HepG2 (cell line): ENCODE measurements around the gene PRDX3. TPM values are rescaled to one million over a fixed set of nuclear protein-coding genes. Genes with fewer than 3 reads are reported as not detected.

Source experiments
- ARNT2 ChIP-seq: sonication (generic); formaldehyde crosslinking; IDR thresholded peaks from 2 replicates; pipeline ENCODE4 v1.8.0; 2022; ENCODE audit warnings: mild to moderate bottlenecking, low read depth, missing genetic modification reagents, moderate library complexity
- CEBPG ChIP-seq: IDR thresholded peaks from 2 replicates; pipeline ENCODE4 v1.6.1; 2016
- ETV6 ChIP-seq: sonication (generic); formaldehyde crosslinking; conservative IDR thresholded peaks from 2 replicates; pipeline ENCODE4 v1.4.0; 2020; ENCODE audit warnings: missing genetic modification reagents
- FOXM1 ChIP-seq: sonication (generic); formaldehyde crosslinking; IDR thresholded peaks from 2 replicates; pipeline ENCODE4 v1.5.0; 2020; ENCODE audit warnings: missing genetic modification reagents
- HOXA7 ChIP-seq: sonication (generic); formaldehyde crosslinking; IDR thresholded peaks from 2 replicates; pipeline ENCODE4 v1.8.1; 2022; ENCODE audit warnings: mild to moderate bottlenecking, missing genetic modification reagents, moderate library complexity
- NFIC ChIP-seq: IDR thresholded peaks from 2 replicates; pipeline ENCODE4 v1.6.1; 2012; ENCODE audit warnings: mild to moderate bottlenecking, low read length, inconsistent platforms
- NFKB2 ChIP-seq: sonication (generic); formaldehyde crosslinking; IDR thresholded peaks from 2 replicates; pipeline ENCODE4 v1.4.0; 2020; ENCODE audit warnings: missing genetic modification reagents, borderline replicate concordance
- RXRA ChIP-seq: sonication (generic); formaldehyde crosslinking; IDR thresholded peaks from 2 replicates; pipeline ENCODE4 v1.5.1; 2020; ENCODE audit warnings: missing genetic modification reagents
- SAP130 ChIP-seq: IDR thresholded peaks from 2 replicates; pipeline ENCODE4 v1.6.1; 2016; ENCODE audit warnings: low read depth
- SETDB1 ChIP-seq: sonication (generic); formaldehyde crosslinking; IDR thresholded peaks from 2 replicates; pipeline ENCODE4 v1.5.1; 2020; ENCODE audit warnings: missing genetic modification reagents, mild to moderate bottlenecking, borderline replicate concordance
- SMAD9 ChIP-seq: sonication (generic); formaldehyde crosslinking; IDR thresholded peaks from 2 replicates; pipeline ENCODE4 v1.5.1; 2020; ENCODE audit warnings: mild to moderate bottlenecking, missing genetic modification reagents
- THAP8 ChIP-seq: sonication (generic); formaldehyde crosslinking; IDR thresholded peaks from 2 replicates; pipeline ENCODE4 v1.5.1; 2020; ENCODE audit warnings: missing genetic modification reagents, mild to moderate bottlenecking, borderline replicate concordance
- ZFP36L2 ChIP-seq: sonication (generic); formaldehyde crosslinking; IDR thresholded peaks from 2 replicates; pipeline ENCODE4 v1.4.0; 2020; ENCODE audit warnings: missing genetic modification reagents
- ZFP91 ChIP-seq: sonication (generic); formaldehyde crosslinking; IDR thresholded peaks from 2 replicates; pipeline ENCODE4 v1.9.0; 2022; ENCODE audit warnings: missing genetic modification reagents, mild to moderate bottlenecking, borderline replicate concordance
- ZNF253 ChIP-seq: sonication (generic); formaldehyde crosslinking; IDR thresholded peaks from 2 replicates; pipeline ENCODE4 v1.8.0; 2022; ENCODE audit warnings: mild to moderate bottlenecking, missing genetic modification reagents, borderline replicate concordance
- ZNF549 ChIP-seq: sonication (generic); formaldehyde crosslinking; IDR thresholded peaks from 2 replicates; pipeline ENCODE4 v1.5.0; 2020; ENCODE audit warnings: missing genetic modification reagents
- ZNF562 ChIP-seq: sonication (generic); formaldehyde crosslinking; IDR thresholded peaks from 2 replicates; pipeline ENCODE4 v1.8.0; 2022; ENCODE audit warnings: missing genetic modification reagents, borderline replicate concordance
- ZNF619 ChIP-seq: sonication (generic); formaldehyde crosslinking; IDR thresholded peaks from 2 replicates; pipeline ENCODE4 v1.4.0; 2020; ENCODE audit warnings: mild to moderate bottlenecking, missing genetic modification reagents
- ZNF704 ChIP-seq: sonication (generic); formaldehyde crosslinking; IDR thresholded peaks from 2 replicates; pipeline ENCODE4 v1.8.1; 2023; ENCODE audit warnings: mild to moderate bottlenecking, inconsistent platforms, moderate library complexity, missing genetic modification reagents, borderline replicate concordance
- ZNF776 ChIP-seq: sonication (generic); formaldehyde crosslinking; IDR thresholded peaks from 2 replicates; pipeline ENCODE4 v1.4.0; 2020; ENCODE audit warnings: mild to moderate bottlenecking, missing genetic modification reagents
- polyA plus RNA-seq, 8 experiments: library from polyadenylated mRNA; depleted of rRNA in 3 of 8; stranded (reverse) in 7 of 8; unstranded in 1 of 8; fragments of >200 nt; fragmentation: Illumina TruSeq in 4 of 8; extraction: Trizol in 4 of 8; gene quantifications; 2 replicates each; pipeline versions ENCODE4 v1.2.1 to v1.2.3, GENCODE V29; 2011 to 2016; ENCODE audit warnings: low read depth in 4 of 8, missing spikeins in 1 of 8, mixed read lengths in 1 of 8; ENCODE audit not compliant: insufficient read depth in 1 of 8
- total RNA-seq, 5 experiments: library from RNA; depleted of rRNA; stranded (reverse); fragments of >200 nt; fragmentation: Illumina TruSeq; extraction: Trizol; gene quantifications; 2 replicates each; pipeline ENCODE4 v1.2.3, GENCODE V29; 2016; ENCODE audit warnings: low read depth in 1 of 5
- TF ChIP-seq, protein P1 (sequence below): sonication (generic); formaldehyde crosslinking; IDR thresholded peaks from 2 replicates; pipeline ENCODE4 v1.9.0; 2022; ENCODE audit warnings: low read depth, missing genetic modification reagents
- TF ChIP-seq, protein P2 (sequence below): conservative IDR thresholded peaks from 2 replicates; pipeline ENCODE4 v1.6.1; 2018; ENCODE audit warnings: missing genetic modification reagents
- TF ChIP-seq, protein P3 (sequence below): sonication (generic); formaldehyde crosslinking; IDR thresholded peaks from 2 replicates; pipeline ENCODE4 v1.4.0; 2020; ENCODE audit warnings: mild to moderate bottlenecking, missing genetic modification reagents

Gene PRDX3
- total and polyA plus RNA-seq, 2 of the 13 experiments (the other 11 are each of a cell fraction or from before 2014, with no cell fraction given): 407 to 565 TPM

- TF ChIP-seq, protein P1, sequence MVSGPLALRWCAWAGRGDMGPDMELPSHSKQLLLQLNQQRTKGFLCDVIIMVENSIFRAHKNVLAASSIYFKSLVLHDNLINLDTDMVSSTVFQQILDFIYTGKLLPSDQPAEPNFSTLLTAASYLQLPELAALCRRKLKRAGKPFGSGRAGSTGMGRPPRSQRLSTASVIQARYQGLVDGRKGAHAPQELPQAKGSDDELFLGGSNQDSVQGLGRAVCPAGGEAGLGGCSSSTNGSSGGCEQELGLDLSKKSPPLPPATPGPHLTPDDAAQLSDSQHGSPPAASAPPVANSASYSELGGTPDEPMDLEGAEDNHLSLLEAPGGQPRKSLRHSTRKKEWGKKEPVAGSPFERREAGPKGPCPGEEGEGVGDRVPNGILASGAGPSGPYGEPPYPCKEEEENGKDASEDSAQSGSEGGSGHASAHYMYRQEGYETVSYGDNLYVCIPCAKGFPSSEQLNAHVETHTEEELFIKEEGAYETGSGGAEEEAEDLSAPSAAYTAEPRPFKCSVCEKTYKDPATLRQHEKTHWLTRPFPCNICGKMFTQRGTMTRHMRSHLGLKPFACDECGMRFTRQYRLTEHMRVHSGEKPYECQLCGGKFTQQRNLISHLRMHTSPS (CRISPR knock-in tag): no peak
- TF ChIP-seq ZNF619: no peak
- TF ChIP-seq FOXM1 (CRISPR knock-in tag): no peak
- TF ChIP-seq THAP8 (CRISPR knock-in tag): no peak
- no peak for TF ChIP-seq ZNF562 (CRISPR knock-in tag)
- no peak for TF ChIP-seq ZNF253 (CRISPR knock-in tag)
- 0 out of 2 replicates have a peak, but pooled peaks have one; percentile 19 for TF ChIP-seq CEBPG (CRISPR knock-in tag)
- TF ChIP-seq, protein P2, sequence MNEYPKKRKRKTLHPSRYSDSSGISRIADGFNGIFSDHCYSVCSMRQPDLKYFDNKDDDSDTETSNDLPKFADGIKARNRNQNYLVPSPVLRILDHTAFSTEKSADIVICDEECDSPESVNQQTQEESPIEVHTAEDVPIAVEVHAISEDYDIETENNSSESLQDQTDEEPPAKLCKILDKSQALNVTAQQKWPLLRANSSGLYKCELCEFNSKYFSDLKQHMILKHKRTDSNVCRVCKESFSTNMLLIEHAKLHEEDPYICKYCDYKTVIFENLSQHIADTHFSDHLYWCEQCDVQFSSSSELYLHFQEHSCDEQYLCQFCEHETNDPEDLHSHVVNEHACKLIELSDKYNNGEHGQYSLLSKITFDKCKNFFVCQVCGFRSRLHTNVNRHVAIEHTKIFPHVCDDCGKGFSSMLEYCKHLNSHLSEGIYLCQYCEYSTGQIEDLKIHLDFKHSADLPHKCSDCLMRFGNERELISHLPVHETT (CRISPR knock-in tag): no peak
- no peak for TF ChIP-seq HOXA7 (CRISPR knock-in tag)
- TF ChIP-seq ZNF704 (CRISPR knock-in tag): no peak
- TF ChIP-seq ZNF549 (CRISPR knock-in tag): no peak
- TF ChIP-seq ZFP91 (CRISPR knock-in tag): no peak
- no peak for TF ChIP-seq SMAD9 (CRISPR knock-in tag)
- TF ChIP-seq NFKB2 (CRISPR knock-in tag): no peak
- TF ChIP-seq RXRA (CRISPR knock-in tag): no peak
- no peak for TF ChIP-seq ETV6
- TF ChIP-seq ZFP36L2 (CRISPR knock-in tag): no peak
- TF ChIP-seq, protein P3, sequence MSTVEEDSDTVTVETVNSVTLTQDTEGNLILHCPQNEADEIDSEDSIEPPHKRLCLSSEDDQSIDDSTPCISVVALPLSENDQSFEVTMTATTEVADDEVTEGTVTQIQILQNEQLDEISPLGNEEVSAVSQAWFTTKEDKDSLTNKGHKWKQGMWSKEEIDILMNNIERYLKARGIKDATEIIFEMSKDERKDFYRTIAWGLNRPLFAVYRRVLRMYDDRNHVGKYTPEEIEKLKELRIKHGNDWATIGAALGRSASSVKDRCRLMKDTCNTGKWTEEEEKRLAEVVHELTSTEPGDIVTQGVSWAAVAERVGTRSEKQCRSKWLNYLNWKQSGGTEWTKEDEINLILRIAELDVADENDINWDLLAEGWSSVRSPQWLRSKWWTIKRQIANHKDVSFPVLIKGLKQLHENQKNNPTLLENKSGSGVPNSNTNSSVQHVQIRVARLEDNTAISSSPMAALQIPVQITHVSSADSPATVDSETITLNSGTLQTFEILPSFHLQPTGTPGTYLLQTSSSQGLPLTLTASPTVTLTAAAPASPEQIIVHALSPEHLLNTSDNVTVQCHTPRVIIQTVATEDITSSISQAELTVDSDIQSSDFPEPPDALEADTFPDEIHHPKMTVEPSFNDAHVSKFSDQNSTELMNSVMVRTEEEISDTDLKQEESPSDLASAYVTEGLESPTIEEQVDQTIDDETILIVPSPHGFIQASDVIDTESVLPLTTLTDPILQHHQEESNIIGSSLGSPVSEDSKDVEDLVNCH (CRISPR knock-in tag): no peak
- no peak for TF ChIP-seq ZNF776 (CRISPR knock-in tag)
- peak; percentile 54; the same call in 1 of the 2 replicates for TF ChIP-seq SAP130 (CRISPR knock-in tag)
- TF ChIP-seq SETDB1 (CRISPR knock-in tag): no peak
- TF ChIP-seq NFIC: no peak
- no peak for TF ChIP-seq ARNT2 (CRISPR knock-in tag)
These were observed 19.3 kb upstream of the PRDX3 start (continued) for GRCh38 chr10:119197921-119198320.
